Measurements from ENCODE around the gene PROK2.

Gene PROK2

GRCh38 chr3:71732637-71733036 lies 52.3 kb downstream of the PROK2 start:
- DNase-seq = no peak

- DNase-seq = no peak
Observed at GRCh38 chr3:71728632-71729342, 56.2 kb downstream of the PROK2 start.

GRCh38 chr3:71726146-71726545 lies 58.8 kb downstream of the PROK2 start:
- no peak for DNase-seq

GRCh38 chr3:71725271-71725991 lies 59.5 kb downstream of the PROK2 start, which contains the start of gene EIF4E3:
EIF4E3 (minus strand) TSS chr3:71725402; CDS start chr3:71725367, 35 bp downstream.
- peak; percentile 66 for DNase-seq

GRCh38 chr3:71724584-71725270 lies 60.2 kb downstream of the PROK2 start:
- DNase-seq = peak; percentile 58

GRCh38 chr3:71724171-71724453 lies 60.8 kb downstream of the PROK2 start:
- no peak for DNase-seq

- no peak for DNase-seq
Observed at GRCh38 chr3:71723452-71724170, 61.3 kb downstream of the PROK2 start.

GRCh38 chr3:71722693-71723092 lies 62.3 kb downstream of the PROK2 start:
- no peak for DNase-seq

Data from right forelimb (tissue), 1 donor.